SH-SY5Y (cell line): Measurements from ENCODE around the gene C11orf86.

Experiments
- GATA2 ChIP-seq: IDR thresholded peaks from 2 replicates; pipeline ENCODE4 v1.6.1; 2011; ENCODE audit warnings: mild to moderate bottlenecking, low read depth, low read length
- GATA3 ChIP-seq: IDR thresholded peaks from 2 replicates; pipeline ENCODE4 v1.6.1; 2011; ENCODE audit warnings: low read depth, mild to moderate bottlenecking, low read length, moderate library complexity

GRCh38 chr11:67001332-67001731 lies 26.2 kb downstream of the C11orf86 start:
- TF ChIP-seq GATA2 (no peak), GATA3 (no peak)
